Mucosa of stomach (tissue), 1 donor: ENCODE data around the gene ZCCHC17.
A peak's percentile ranks its signal among the peaks of the same experiment; 100 is the strongest.
"Not testable (repeated sequence)": the region's sequence is repeated elsewhere in the genome, so short reads cannot be mapped to it uniquely, and the experiment has no call there.

Experiments used
- H3K27me3 ChIP-seq: one replicate; pipeline ENCODE4 v1.7.0; 2013; ENCODE audit warnings: mild to moderate bottlenecking, low read length; ENCODE audit not compliant: control insufficient read depth, insufficient read depth
- H3K36me3 ChIP-seq: one replicate; pipeline ENCODE4 v1.7.0; 2013; ENCODE audit warnings: low read length; ENCODE audit not compliant: control insufficient read depth, insufficient read depth
- H3K4me1 ChIP-seq: one replicate; pipeline ENCODE4 v1.7.0; 2013; ENCODE audit warnings: mild to moderate bottlenecking, low read length; ENCODE audit not compliant: control insufficient read depth, insufficient read depth
- H3K4me3 ChIP-seq: one replicate; pipeline ENCODE4 v1.7.0; 2013; ENCODE audit warnings: low read length
- H3K9ac ChIP-seq: one replicate; pipeline ENCODE4 v1.7.0; 2013; ENCODE audit warnings: mild to moderate bottlenecking, low read length, moderate library complexity
- H3K9me3 ChIP-seq: one replicate; pipeline ENCODE4 v1.7.0; 2013; ENCODE audit warnings: mild to moderate bottlenecking, low read length, moderate library complexity; ENCODE audit not compliant: control insufficient read depth
- donor health status: Pancreatic carcinoma.

ZCCHC17 gene

DNA sequence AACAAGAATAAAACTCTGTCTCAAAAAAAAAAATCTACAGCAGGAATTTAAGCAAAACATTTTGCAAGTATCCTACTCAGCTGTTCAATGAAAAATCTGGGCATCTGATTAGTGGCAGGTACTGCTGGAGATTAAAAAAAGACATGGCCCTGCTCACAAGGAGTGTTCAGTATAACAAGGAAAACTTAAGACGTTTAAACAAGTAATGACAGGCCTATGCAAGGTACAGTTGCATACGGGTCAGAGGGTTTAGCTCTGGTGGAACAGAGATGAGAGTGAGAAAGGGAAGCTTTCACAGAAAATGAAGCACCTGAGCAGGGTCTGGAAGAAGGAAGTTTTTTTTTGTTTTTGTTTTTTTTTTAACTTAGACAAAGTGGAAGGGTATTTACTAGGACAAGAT is 23.2 kb upstream of the ZCCHC17 start:
- Histone ChIP-seq H3K4me3 (no peak overlapping the region), H3K36me3 (no peaks in the 10 kb centered on the region)

DNA sequence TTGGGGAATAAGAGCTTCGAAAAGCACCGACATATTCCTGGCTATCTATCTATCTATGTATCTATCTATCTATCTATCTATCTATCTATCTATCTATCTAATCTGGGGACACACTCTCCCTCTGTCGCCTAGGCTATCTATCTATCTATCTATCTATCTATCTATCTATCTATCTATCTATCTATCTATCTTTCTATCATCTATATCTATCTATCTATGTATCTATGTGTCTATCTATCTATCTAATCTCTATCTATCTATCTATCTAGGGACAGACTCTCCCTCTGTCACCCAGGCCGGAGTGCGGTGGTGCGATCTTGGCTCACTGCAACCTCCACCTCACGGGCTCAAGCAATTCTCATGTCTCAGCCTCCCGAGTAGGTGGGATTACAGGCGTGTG is 14.4 kb upstream of the ZCCHC17 start:
- H3K4me3 ChIP-seq, H3K9me3 ChIP-seq, H3K4me1 ChIP-seq, H3K27me3 ChIP-seq, H3K36me3 ChIP-seq, H3K9ac ChIP-seq: not testable (repeated sequence)

More for the DNA sequence above, 23.2 kb upstream of the ZCCHC17 start:
- no peak overlapping the region for H3K9ac ChIP-seq
- no peaks in the 10 kb centered on the region for H3K9me3 ChIP-seq
- no peaks in the 10 kb centered on the region for H3K4me1 ChIP-seq
- no peaks in the 10 kb centered on the region for H3K27me3 ChIP-seq

DNA sequence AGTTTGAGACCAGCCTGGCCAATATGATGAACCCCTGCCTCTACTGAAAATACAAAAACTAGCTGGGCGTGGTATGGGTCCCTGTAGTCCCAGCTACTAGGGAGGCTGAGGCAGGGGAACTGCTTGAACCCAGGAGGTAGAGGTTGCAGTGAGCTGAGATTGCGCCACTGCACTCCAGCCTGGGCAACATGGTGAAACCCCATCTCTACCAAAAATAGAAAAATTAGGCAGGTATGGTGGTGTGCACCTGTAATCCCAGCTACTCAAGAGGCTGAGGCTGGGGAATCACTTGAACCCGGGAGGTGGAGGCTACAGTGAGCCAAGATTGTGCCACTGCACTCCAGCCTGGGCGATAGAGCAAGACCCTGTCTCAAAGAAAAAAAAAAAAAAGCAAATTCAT is 9.0 kb upstream of the ZCCHC17 start:
- H3K4me1 ChIP-seq, H3K9ac ChIP-seq, H3K4me3 ChIP-seq, H3K36me3 ChIP-seq, H3K9me3 ChIP-seq, H3K27me3 ChIP-seq: not testable (repeated sequence)

DNA sequence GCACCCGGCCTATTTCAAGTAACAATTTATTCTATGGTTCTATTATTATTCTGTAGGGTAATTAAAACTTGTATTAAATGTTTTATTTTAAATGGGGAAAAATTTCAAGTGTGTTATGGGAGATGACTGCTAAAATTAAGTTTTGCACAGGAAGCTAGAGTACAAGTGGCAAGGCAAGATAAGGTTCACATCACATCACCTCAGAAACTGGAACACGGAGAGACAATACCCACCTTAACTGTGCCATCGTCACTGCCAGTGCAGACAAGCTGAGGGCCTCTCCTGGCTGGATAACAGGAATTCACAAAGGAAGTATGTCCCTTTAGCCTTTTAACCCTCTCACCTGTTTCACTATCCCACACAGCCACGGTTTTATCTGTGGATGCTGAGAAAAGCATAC is 7.8 kb upstream of the ZCCHC17 start:
- peaks cover 4% of the 10 kb centered on the region for H3K36me3 ChIP-seq
- H3K27me3 ChIP-seq, result no peaks in the 10 kb centered on the region
- H3K4me1 ChIP-seq, result no peaks in the 10 kb centered on the region
- no peaks in the 10 kb centered on the region for H3K9me3 ChIP-seq
- H3K4me3 ChIP-seq, result no peak overlapping the region
- H3K9ac ChIP-seq, result no peak overlapping the region

DNA sequence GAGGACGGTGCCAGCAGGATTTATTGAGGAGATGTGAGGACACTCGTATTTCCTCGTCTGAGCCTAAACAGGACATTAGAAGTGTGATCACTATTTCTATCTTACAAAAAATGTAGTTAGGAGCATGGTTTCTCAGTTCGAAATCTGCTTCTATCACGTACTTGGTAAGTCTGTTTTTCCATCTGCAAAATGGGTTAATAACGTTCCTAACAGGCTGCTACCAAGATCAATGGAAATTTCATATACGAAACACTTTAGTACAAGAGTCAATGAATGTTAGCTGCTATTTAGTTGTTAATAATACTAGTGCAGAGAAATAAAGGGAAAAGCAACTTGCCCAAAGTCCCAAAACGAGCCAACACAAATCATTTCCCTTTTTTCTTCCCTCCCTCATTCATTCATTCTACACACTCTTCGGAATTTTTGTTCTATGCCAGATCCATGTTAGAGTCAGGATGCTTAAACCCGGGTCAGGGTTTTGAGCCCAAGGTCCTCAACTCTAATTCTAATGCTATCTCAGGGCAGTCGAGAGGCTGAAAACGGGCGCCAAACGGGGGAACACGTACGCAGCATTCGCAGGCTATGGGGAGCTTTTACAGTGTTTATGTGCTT is 852 bp upstream of the ZCCHC17 start:
- H3K4me1 ChIP-seq, result peaks cover 15% of the 10 kb centered on the region

DNA sequence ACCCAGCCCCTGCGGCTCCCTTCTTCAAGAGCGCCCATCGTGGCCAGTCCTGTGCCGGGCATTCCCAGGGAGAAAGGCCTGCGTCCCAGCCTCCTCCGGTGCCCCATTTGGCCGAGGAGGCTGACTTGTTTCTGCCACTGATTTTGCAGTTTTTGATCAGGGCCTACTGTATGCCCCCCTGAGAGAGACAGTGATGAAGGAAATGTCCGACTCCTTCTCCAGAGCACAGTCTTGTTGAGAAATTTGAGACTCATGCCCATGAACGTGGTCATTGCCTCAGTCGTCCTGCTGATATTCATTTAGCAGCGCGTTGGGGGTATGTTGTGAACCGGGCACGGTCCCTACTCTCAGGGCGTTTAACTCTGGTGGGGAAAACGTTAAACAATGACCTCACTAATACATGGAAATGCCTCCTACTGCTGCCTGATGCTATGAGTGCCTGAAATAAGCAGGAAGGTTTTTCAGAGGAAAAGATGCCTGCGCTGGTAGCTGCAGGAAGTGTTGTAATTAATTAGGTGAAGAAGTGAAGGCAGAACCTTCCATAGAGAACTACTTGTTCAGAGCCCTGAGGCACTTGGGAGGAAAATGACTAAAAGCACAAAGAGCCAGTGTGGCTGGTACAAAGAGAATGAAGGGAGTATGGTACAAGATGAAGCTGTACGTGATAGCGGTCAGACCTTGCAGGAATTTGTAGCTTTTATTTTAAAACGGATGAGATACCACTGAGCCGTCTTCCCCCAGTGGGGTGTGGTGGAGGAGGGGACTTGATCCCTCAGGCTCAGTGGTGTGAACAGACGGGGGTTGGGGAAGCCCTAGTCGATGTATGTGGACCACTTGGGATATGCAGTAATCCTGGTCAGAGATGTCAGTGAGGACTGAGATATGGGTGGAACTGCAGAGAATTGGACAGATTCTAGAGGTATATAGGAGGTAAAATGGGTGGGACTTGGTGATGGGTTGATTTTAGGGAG is 730 bp downstream of the ZCCHC17 start:
- H3K4me1 ChIP-seq, result peaks cover 15% of the 10 kb centered on the region

More for the DNA sequence above, 852 bp upstream of the ZCCHC17 start:
- Histone ChIP-seq H3K4me3 (peak overlapping the region; percentile 100), H3K36me3 (no peaks in the 10 kb centered on the region), H3K9me3 (no peaks in the 10 kb centered on the region), H3K27me3 (no peaks in the 10 kb centered on the region), H3K9ac (peak overlapping the region; percentile 98)

DNA sequence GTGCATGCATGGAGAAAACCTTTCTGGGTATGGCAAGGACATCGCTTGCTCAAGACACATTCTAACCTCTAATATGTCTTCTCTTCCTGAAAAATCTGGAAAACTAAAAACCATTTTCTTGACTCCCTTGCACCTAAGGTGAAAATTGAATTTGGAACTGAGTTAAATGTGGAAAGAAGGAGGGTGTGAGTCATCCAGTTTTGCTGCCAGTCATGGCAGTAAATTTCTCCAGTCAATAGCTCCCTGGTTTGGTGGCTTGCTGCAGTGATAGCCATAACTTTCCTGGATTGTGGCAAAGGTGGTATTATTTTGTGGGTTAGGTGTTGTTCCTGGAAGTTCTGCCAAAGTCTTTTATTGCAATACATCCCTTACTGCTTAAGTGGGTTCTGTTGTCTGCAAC is 2.5 kb downstream of the ZCCHC17 start:
- H3K4me1 ChIP-seq, result peaks cover 15% of the 10 kb centered on the region
- no peak overlapping the region for H3K9ac ChIP-seq
- no peak overlapping the region for H3K4me3 ChIP-seq
- no peaks in the 10 kb centered on the region for H3K27me3 ChIP-seq
- no peaks in the 10 kb centered on the region for H3K36me3 ChIP-seq
- no peaks in the 10 kb centered on the region for H3K9me3 ChIP-seq

More for the DNA sequence above, 730 bp downstream of the ZCCHC17 start:
- Histone ChIP-seq H3K27me3 (no peaks in the 10 kb centered on the region), H3K9ac (peak overlapping the region; percentile 98), H3K9me3 (no peaks in the 10 kb centered on the region), H3K4me3 (peak overlapping the region; percentile 100), H3K36me3 (no peaks in the 10 kb centered on the region)

DNA sequence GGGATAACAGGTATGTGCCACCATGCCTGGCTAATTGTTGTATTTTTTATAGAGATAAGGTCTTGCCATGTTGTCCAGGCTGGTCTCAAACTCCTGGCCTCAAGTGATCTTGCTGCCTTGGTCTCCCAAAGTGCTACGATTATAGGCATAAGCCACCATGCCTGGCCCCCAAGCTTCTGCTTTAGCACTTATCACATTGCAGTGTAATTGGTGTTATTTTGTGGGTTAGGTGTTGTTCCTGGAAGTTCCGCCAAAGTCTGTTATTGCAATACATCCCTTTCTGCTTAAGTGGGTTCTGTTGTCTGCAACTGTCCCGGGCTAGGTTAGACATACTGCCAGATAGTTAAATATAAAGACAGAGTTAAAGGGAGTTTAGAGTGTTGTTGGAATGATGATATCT is 3.4 kb downstream of the ZCCHC17 start:
- Histone ChIP-seq H3K4me1 (peaks cover 15% of the 10 kb centered on the region), H3K9me3 (no peaks in the 10 kb centered on the region), H3K4me3 (no peak overlapping the region), H3K36me3 (no peaks in the 10 kb centered on the region), H3K9ac (no peak overlapping the region), H3K27me3 (no peaks in the 10 kb centered on the region)

DNA sequence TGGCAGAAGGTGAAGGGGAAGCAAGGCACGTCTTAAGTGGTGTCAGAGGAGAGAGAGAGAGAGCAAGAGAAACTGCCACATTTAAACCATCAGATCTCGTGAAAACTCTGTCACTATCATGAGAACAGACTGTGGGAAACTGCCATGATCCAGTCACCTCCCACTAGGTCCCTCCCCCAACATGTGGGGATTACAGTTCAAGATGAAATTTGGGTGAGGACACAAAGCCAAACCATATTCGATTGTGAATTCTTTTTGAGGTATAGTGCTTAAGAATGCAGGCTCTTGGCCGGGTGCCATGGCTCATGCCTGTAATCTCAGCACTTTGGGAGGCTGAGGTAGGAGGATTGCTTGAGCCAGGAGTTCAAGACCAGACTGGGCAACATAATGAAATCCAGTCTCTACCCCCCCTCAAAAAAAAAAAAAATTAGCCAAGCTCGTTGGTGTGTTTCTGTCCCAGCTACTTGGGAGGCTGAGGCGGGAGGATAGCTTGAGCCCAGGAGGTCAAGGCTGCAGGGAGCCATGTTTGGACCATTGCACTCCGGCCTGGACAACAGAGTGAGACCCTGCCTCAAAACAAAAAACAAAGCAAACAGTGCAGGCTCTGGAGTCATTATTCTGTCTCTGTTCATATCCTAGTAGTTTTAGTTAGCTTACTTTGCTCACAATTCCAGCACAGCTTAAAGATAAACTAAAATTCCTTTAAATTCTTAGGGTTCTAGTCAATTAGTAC is 6.0 kb downstream of the ZCCHC17 start:
- Histone ChIP-seq H3K4me1 (peaks cover 5% of the 10 kb centered on the region), H3K9me3 (no peaks in the 10 kb centered on the region), H3K27me3 (no peaks in the 10 kb centered on the region), H3K4me3 (no peak overlapping the region), H3K9ac (no peak overlapping the region), H3K36me3 (no peaks in the 10 kb centered on the region)

DNA sequence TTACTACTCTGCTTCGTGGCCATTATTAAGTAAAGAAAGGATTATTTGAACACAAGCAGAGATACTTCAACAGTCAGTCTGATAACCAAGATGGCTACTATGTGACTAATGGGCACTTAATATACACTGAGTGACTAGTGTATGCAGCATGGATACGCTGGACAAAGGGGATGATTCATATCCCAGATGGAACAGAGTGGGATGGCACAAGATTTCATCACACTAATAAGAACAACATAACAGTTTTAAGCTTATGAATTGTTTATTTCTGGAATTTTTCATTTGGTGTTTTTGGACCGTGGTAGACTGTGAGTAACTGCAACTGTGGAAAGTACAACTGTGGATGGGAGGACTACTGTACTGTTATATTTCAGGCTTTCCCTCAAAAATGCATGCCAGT is 9.4 kb downstream of the ZCCHC17 start:
- Histone ChIP-seq H3K27me3 (no peaks in the 10 kb centered on the region), H3K4me3 (no peak overlapping the region), H3K9ac (no peak overlapping the region), H3K36me3 (no peaks in the 10 kb centered on the region), H3K9me3 (no peaks in the 10 kb centered on the region), H3K4me1 (no peaks in the 10 kb centered on the region)

DNA sequence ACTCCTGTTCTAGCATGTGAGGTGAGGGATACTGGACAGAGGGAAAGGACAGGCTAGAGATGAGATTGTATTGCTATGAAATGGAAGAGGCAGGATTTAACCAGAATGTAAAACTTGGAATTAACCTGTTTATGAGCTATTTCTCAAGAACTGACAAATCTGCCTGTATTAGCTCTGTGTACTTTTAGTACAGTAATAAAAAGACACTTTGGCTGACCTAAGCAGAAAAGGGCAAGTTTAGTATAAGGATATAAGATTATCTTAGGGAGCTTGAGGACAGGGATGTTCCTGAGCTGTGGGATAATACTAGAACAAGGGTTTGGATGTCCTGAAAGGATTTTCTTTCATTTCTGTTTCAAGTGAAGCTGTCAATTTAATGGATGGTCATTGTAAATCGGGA is 11.2 kb downstream of the ZCCHC17 start:
- H3K36me3 ChIP-seq, result no peaks in the 10 kb centered on the region
- H3K27me3 ChIP-seq, result no peaks in the 10 kb centered on the region
- no peaks in the 10 kb centered on the region for H3K4me1 ChIP-seq

DNA sequence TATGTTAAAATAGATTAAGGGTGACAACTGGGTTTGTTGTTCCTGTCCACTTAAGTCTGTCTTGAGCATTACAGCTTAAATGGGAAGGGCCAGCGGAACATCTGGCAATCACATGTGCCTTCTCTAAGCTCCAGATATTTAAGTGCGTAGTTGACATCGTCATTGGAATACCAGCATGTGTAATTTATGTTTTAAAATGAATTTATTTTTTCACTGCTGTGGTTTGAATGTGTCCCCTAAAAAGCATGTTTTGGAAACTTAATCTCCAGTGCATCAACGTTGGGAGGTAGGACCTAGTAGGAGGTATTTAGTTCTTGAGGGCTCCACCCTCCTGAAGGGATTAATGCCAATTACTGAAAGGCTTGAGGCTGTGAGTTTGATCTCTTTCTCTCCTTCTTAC is 13.4 kb downstream of the ZCCHC17 start:
- Histone ChIP-seq H3K4me3 (no peak overlapping the region), H3K27me3 (no peaks in the 10 kb centered on the region), H3K9me3 (no peaks in the 10 kb centered on the region), H3K4me1 (no peaks in the 10 kb centered on the region), H3K9ac (no peak overlapping the region), H3K36me3 (no peaks in the 10 kb centered on the region)

More for the DNA sequence above, 11.2 kb downstream of the ZCCHC17 start:
- Histone ChIP-seq H3K4me3 (no peak overlapping the region), H3K9me3 (no peaks in the 10 kb centered on the region), H3K9ac (no peak overlapping the region)
